Kidney epithelial cell (primary cell): ENCODE results near the gene ROR1. TPM values are rescaled to one million over a fixed set of nuclear protein-coding genes. Genes with fewer than 3 reads are reported as not detected.

Experiments
- DNase-seq: peaks from one replicate; pipeline ENCODE4 v3.0.0-alpha.2; 2010; ENCODE audit warnings: low read depth
- H3K27me3 ChIP-seq: 2 replicates; pipeline ENCODE4 v1.6.0; 2011; ENCODE audit warnings: low read length; ENCODE audit not compliant: control insufficient read depth, insufficient read depth
- H3K36me3 ChIP-seq: 2 replicates; pipeline ENCODE4 v1.5.1; 2011; ENCODE audit warnings: low read length; ENCODE audit not compliant: control insufficient read depth, insufficient read depth
- H3K4me3 ChIP-seq: 2 replicates; pipeline ENCODE4 v1.5.1; 2011; ENCODE audit warnings: low read depth, mild to moderate bottlenecking, control low read depth, low read length
- total RNA-seq: library from RNA; depleted of rRNA; stranded (reverse); fragments of >200 nt; gene quantifications from 2 replicates; pipeline ENCODE4 v1.2.3, GENCODE V29; 2015
- TF ChIP-seq, protein P1 (sequence below): IDR thresholded peaks from 2 replicates; pipeline ENCODE4 v1.5.1; 2011; ENCODE audit warnings: mild to moderate bottlenecking, moderate library complexity, low read length, control low read depth, inconsistent platforms; ENCODE audit not compliant: insufficient read depth, poor library complexity, severe bottlenecking

The ROR1 gene
- total RNA-seq, 1 donor from 2014 or later: 21.5 TPM

- no peaks in the 10 kb centered on the region for H3K27me3 ChIP-seq
- TF ChIP-seq, protein P1, sequence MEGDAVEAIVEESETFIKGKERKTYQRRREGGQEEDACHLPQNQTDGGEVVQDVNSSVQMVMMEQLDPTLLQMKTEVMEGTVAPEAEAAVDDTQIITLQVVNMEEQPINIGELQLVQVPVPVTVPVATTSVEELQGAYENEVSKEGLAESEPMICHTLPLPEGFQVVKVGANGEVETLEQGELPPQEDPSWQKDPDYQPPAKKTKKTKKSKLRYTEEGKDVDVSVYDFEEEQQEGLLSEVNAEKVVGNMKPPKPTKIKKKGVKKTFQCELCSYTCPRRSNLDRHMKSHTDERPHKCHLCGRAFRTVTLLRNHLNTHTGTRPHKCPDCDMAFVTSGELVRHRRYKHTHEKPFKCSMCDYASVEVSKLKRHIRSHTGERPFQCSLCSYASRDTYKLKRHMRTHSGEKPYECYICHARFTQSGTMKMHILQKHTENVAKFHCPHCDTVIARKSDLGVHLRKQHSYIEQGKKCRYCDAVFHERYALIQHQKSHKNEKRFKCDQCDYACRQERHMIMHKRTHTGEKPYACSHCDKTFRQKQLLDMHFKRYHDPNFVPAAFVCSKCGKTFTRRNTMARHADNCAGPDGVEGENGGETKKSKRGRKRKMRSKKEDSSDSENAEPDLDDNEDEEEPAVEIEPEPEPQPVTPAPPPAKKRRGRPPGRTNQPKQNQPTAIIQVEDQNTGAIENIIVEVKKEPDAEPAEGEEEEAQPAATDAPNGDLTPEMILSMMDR: no peak
- no peak for DNase-seq
- no peak overlapping the region for H3K4me3 ChIP-seq
- no peaks in the 10 kb centered on the region for H3K36me3 ChIP-seq
Measured at GRCh38 chr1:63935553-63935952, 161.7 kb downstream of the ROR1 start.

GRCh38 chr1:63936276-63936675 is 162.5 kb downstream of the ROR1 start:
- TF ChIP-seq, protein P1: no peak
- DNase-seq: no peak
- no peaks in the 10 kb centered on the region for H3K27me3 ChIP-seq
- H3K4me3 ChIP-seq: no peak overlapping the region
- no peaks in the 10 kb centered on the region for H3K36me3 ChIP-seq

DNA sequence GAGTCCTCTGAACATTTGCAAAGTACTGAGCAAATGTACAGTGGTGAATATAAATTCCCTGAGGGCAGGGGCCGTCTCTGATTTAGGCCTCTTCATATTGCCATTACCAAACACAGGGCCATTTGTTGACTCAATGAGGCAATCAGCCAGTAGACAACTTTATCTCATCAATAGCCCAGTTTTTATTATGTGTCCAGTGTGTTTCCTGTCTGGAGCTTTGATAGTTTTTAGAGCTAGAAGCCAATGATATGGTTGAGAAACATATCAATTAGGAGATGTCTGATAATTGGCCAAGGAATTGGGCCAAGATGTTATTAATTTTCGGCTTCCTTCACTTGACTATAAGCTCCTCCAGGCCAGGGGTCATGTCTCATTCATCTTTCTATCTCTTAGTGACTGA is 163.0 kb downstream of the ROR1 start:
- no peaks in the 10 kb centered on the region for H3K27me3 ChIP-seq
- H3K36me3 ChIP-seq: no peaks in the 10 kb centered on the region
- no peak for DNase-seq
- no peak overlapping the region for H3K4me3 ChIP-seq
- TF ChIP-seq, protein P1: no peak

- TF ChIP-seq, protein P1: no peak
Measured at GRCh38 chr1:63937461-63938022, 163.7 kb downstream of the ROR1 start.

DNA sequence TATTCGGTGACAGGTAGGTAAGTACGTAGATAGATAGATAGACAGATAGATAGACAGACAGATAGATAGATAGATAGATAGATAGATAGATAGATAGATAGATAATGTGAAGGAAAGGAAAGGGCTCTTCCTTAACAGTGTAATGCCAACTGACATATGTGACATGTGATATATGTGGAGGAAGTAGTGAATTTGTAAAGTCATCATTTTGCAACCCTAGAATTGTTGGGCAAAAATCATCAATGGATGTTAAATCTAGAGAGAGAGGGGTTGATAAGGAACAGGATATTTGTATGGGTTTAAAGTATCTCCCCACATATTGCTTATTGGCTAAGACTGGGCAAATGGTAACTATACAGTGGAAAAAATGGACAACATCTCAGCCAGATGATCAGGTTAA is 166.6 kb downstream of the ROR1 start:
- no peaks in the 10 kb centered on the region for H3K27me3 ChIP-seq
- no peak overlapping the region for H3K4me3 ChIP-seq
- no peaks in the 10 kb centered on the region for H3K36me3 ChIP-seq
- DNase-seq: no peak
- TF ChIP-seq, protein P1: no peak

More at GRCh38 chr1:63937461-63938022, 163.7 kb downstream of the ROR1 start:
- DNase-seq: no peak
- no peaks in the 10 kb centered on the region for H3K36me3 ChIP-seq
- no peaks in the 10 kb centered on the region for H3K27me3 ChIP-seq
- no peak overlapping the region for H3K4me3 ChIP-seq

DNA sequence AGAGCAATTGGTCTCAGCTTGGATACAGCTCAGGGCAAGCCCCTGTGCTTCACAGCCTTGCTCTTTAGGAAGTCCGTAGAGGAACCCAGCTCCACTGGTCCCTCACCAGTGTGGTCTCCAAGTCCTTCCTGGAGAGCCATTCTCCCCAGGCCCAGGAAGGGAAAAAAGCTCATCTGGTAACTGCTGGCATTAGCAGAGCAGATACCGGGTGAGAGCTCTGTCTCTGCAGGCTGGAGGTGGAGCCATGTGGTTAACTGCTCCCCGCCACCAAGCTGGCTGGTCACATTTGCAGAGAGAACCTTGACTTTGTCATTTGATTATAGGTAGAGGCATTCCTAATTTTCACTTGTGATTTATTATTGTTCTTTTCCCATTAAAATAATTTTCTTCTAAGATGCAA is 169.6 kb downstream of the ROR1 start:
- Histone ChIP-seq H3K36me3 (no peaks in the 10 kb centered on the region), H3K27me3 (no peaks in the 10 kb centered on the region), H3K4me3 (no peak overlapping the region)
- TF ChIP-seq, protein P1: no peak
- DNase-seq: no peak
